ES-I3 (cell line): ENCODE results near the gene RNLS.
"Not testable (repeated sequence)": the region's sequence is repeated elsewhere in the genome, so short reads cannot be mapped to it uniquely, and the experiment has no call there.

ENCODE experiments used
- H3K36me3 ChIP-seq: 2 replicates; pipeline ENCODE4 v1.6.1; 2013; ENCODE audit warnings: mild to moderate bottlenecking, low read length, control low read depth, moderate library complexity; ENCODE audit not compliant: insufficient read depth
- H3K4me1 ChIP-seq: 2 replicates; pipeline ENCODE4 v1.6.1; 2013; ENCODE audit warnings: mild to moderate bottlenecking, control low read depth, low read length; ENCODE audit not compliant: insufficient read depth
- H3K9ac ChIP-seq: 2 replicates; pipeline ENCODE4 v1.6.1; 2013; ENCODE audit warnings: low read depth, mild to moderate bottlenecking, low read length, moderate library complexity
- H3K9me3 ChIP-seq: 2 replicates; pipeline ENCODE4 v1.6.1; 2013; ENCODE audit warnings: mild to moderate bottlenecking, low read length, moderate library complexity; ENCODE audit not compliant: control insufficient read depth, insufficient read depth

RNLS gene

GRCh38 chr10:88281592-88282347 lies 301.3 kb downstream of the RNLS start:
- peaks cover 29% of the 10 kb centered on the region for H3K4me1 ChIP-seq
- H3K9ac ChIP-seq, result no peak overlapping the region
- H3K36me3 ChIP-seq, result no peaks in the 10 kb centered on the region

GRCh38 chr10:88280518-88280917 lies 302.6 kb downstream of the RNLS start:
- Histone ChIP-seq H3K9me3 (no peaks in the 10 kb centered on the region), H3K9ac (no peak overlapping the region), H3K36me3 (no peaks in the 10 kb centered on the region), H3K4me1 (peaks cover 29% of the 10 kb centered on the region)

More at GRCh38 chr10:88281592-88282347, 301.3 kb downstream of the RNLS start:
- no peaks in the 10 kb centered on the region for H3K9me3 ChIP-seq

GRCh38 chr10:88278912-88279311 lies 304.2 kb downstream of the RNLS start:
- peaks cover 29% of the 10 kb centered on the region for H3K4me1 ChIP-seq
- H3K9me3 ChIP-seq, result no peaks in the 10 kb centered on the region
- H3K9ac ChIP-seq, result no peak overlapping the region
- no peaks in the 10 kb centered on the region for H3K36me3 ChIP-seq

- H3K36me3 ChIP-seq, result not testable (repeated sequence)
Measured at GRCh38 chr10:88276945-88277344, 306.2 kb downstream of the RNLS start.

GRCh38 chr10:88274286-88274685 lies 308.8 kb downstream of the RNLS start:
- no peaks in the 10 kb centered on the region for H3K36me3 ChIP-seq
- H3K9me3 ChIP-seq, result no peaks in the 10 kb centered on the region
- H3K4me1 ChIP-seq, result no peaks in the 10 kb centered on the region
- no peak overlapping the region for H3K9ac ChIP-seq

More at GRCh38 chr10:88276945-88277344, 306.2 kb downstream of the RNLS start:
- peaks cover 19% of the 10 kb centered on the region for H3K4me1 ChIP-seq
- H3K9ac ChIP-seq, H3K9me3 ChIP-seq: not testable (repeated sequence)

- Histone ChIP-seq H3K36me3 (no peaks in the 10 kb centered on the region), H3K4me1 (no peaks in the 10 kb centered on the region), H3K9ac (no peak overlapping the region), H3K9me3 (no peaks in the 10 kb centered on the region)
Measured at GRCh38 chr10:88273567-88273966, 309.6 kb downstream of the RNLS start.

- Histone ChIP-seq H3K9me3 (no peaks in the 10 kb centered on the region), H3K36me3 (no peaks in the 10 kb centered on the region), H3K4me1 (no peaks in the 10 kb centered on the region), H3K9ac (no peak overlapping the region)
Measured at GRCh38 chr10:88271761-88272543, 311.2 kb downstream of the RNLS start.

GRCh38 chr10:88270871-88271713 lies 312.0 kb downstream of the RNLS start:
- Histone ChIP-seq H3K9ac (no peak overlapping the region), H3K36me3 (no peaks in the 10 kb centered on the region), H3K4me1 (no peaks in the 10 kb centered on the region), H3K9me3 (no peaks in the 10 kb centered on the region)

- H3K36me3 ChIP-seq, result no peaks in the 10 kb centered on the region
- no peaks in the 10 kb centered on the region for H3K4me1 ChIP-seq
- no peaks in the 10 kb centered on the region for H3K9me3 ChIP-seq
- no peak overlapping the region for H3K9ac ChIP-seq
Measured at GRCh38 chr10:88270061-88270808, 312.9 kb downstream of the RNLS start.

- no peaks in the 10 kb centered on the region for H3K4me1 ChIP-seq
- no peaks in the 10 kb centered on the region for H3K9me3 ChIP-seq
- no peaks in the 10 kb centered on the region for H3K36me3 ChIP-seq
- no peak overlapping the region for H3K9ac ChIP-seq
Measured at GRCh38 chr10:88262591-88263234, 320.4 kb downstream of the RNLS start.

GRCh38 chr10:88261152-88261551 lies 322.0 kb downstream of the RNLS start:
- H3K9ac ChIP-seq, result no peak overlapping the region
- no peaks in the 10 kb centered on the region for H3K36me3 ChIP-seq
- no peaks in the 10 kb centered on the region for H3K4me1 ChIP-seq
- H3K9me3 ChIP-seq, result no peaks in the 10 kb centered on the region

GRCh38 chr10:88260329-88261051 lies 322.6 kb downstream of the RNLS start:
- Histone ChIP-seq H3K9me3 (no peaks in the 10 kb centered on the region), H3K36me3 (no peaks in the 10 kb centered on the region), H3K9ac (no peak overlapping the region), H3K4me1 (no peaks in the 10 kb centered on the region)

- Histone ChIP-seq H3K36me3 (no peaks in the 10 kb centered on the region), H3K4me1 (no peaks in the 10 kb centered on the region), H3K9ac (no peak overlapping the region), H3K9me3 (no peaks in the 10 kb centered on the region)
Measured at GRCh38 chr10:88259381-88259780, 323.7 kb downstream of the RNLS start.
